Tongue (tissue), 2 donors: Measurements from ENCODE around the gene PLEK2. TPM values are rescaled to one million over a fixed set of nuclear protein-coding genes. Genes with fewer than 3 reads are reported as not detected.
A peak's percentile ranks its signal among the peaks of the same experiment; 100 is the strongest.

Experiments
- DNase-seq: peaks from one replicate; pipeline ENCODE4 v3.0.0-alpha.2; 2015
- total RNA-seq: library from RNA; depleted of rRNA; stranded (reverse); fragments of >200 nt; gene quantifications from one replicate; pipeline ENCODE4 v1.2.3, GENCODE V29; 2014

Gene PLEK2
- total RNA-seq, 1 donor from 2014 or later: 4.1 TPM

- DNase-seq: no peak
Measured at GRCh38 chr14:67397536-67397935, 14.4 kb downstream of the PLEK2 start.

DNA sequence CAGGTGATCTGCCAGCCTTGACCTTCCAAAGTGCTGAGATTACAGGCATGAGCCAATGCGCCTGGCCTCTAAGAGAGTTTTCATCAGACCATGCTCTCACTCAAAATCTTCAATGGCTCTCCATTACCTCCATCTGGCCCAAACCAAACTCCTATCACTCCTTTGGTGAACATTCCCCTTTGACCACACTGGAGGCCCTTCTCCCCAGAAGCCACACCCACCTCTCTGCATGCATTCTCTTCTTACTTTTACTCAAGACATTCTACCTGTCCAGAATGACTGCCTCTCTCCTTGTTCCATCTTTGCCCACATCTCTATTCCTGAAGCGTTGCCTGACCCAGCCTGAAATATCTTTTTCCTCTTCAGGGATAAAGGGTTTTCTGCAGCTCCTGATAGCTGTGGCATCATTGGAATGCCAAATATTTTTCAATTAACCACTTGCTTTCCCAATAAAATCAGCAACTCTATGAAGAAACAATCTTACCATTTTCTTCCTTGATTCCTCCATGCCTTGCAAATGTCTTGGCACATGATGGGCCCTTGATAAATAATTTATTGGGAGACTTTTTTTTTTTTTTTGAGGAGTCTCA, 15.5 kb downstream of the PLEK2 start:
- DNase-seq: no peak

- DNase-seq: no peak
Measured at GRCh38 chr14:67395876-67396189, 16.1 kb downstream of the PLEK2 start.

DNA sequence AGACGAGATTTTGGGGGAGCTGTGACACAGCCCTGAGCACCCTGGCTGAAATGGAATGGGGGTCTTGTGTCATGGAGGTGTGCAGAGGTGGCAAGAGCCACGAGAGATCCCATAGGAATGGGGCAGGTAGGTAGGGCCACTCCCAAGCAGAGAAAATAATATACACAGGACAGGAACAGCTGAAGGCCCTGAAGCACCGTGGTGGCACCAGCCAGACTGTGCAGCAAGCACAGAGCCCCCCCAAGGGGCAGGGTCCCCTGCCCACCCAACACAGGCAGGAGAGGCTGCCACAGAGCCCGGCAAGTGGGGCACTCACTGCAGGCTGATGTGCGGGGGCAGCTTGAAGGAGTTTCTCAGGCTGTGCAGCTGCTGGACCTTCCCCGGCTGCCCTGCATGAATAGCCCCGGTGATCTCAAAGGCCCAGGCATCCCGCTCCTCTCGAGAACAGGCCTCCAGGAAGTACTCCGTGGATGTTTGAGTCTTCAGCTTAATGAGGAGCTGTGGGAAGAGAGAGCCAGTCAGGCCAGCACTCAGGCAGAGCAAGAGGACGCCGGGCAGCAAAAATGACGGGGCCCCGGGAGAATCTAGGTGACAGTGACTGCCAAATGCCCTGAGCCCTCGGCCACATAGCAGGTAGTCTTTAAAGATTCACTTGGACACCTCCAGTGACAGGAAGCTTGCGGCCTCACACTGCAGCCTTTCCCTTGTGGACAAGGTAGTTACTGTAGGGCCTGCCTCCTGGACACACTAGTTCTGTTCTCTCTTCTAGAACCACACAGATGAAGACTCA, 16.7 kb downstream of the PLEK2 start:
- DNase-seq: no peak

DNA sequence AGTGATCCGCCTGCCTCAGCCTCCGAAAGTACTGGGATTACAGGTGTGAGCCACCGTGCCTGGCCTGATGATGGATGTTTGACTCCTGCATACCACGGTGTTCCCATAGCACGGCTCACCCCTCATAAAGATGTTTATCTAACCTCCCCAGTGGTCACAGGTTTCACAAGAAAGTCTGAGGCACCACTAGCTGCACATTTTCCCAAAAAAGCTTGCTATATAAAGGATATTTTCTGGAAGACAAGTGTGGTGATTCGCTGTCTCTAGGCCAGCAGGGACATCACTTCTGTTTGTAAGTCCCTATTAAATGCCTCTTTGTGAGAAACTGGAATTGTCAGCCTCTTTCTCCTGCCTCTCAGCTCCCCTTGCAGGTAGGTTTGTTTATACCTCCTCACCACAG, 18.3 kb downstream of the PLEK2 start:
- no peak for DNase-seq

DNA sequence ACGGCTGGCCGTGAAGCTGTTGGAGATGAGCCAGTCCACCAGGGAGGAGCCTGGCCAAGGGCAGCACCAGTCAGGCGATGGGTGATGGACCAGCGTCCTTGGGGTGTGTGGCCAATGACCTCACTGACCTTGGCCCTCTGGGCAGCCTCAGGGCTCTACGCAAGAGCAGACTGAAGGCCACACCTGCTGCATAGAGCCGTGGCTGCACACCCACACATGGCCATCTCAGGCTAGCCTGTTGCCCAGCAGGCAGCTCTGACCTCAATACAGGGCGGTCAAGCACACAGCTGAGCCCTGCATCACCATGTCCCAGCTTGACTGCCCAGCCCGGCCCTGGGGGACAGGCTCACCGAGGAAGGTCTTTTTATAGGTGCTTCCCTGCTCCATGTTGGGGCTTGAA, 19.2 kb downstream of the PLEK2 start:
- no peak for DNase-seq

DNA sequence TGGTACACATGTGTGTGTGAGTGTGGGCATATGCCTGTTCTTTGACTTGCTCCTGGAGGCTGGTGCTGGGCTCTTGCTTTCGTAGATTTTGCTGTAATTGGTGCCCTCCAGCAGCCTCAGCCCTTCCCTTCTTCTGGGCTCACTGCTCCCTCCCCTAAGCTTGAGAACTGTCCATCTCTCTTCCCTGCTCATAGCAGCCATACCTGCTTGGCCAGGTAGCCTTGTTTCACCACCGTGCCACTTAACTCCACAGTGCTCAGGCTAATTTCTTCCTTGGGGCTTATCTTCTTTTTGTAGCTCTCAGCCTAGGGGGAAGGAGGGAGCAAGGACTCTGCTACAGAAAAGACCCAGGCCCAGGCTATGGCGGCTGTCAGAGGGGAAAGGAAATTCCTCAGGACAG, 19.8 kb downstream of the PLEK2 start:
- no peak for DNase-seq

- DNase-seq: no peak
Measured at GRCh38 chr14:67391268-67391667, 20.7 kb downstream of the PLEK2 start.

GRCh38 chr14:67389811-67390534, 22.0 kb downstream of the PLEK2 start:
- DNase-seq: no peak

- no peak for DNase-seq
Measured at GRCh38 chr14:67389275-67389674, 22.7 kb downstream of the PLEK2 start.

DNA sequence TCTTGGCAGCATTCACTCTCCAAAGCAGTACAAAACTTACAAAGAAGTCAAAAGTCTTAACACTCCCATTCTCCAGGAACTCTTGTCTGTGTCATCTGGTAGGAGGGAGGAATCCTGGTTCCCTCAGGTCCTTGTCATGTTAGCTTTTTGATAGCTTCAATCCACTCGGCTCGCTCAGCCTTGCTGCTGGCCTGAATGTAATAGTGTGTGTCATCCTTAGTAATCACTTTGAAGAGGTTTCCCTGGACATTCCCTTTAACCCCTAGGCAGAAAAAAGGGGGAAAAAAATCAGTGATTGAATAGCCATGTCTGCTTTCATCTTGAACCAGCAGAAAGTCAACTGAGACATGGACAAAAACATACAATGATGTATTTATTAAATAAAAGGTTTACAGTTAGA, 24.8 kb downstream of the PLEK2 start:
- DNase-seq: no peak

GRCh38 chr14:67385618-67386017, 26.3 kb downstream of the PLEK2 start:
- DNase-seq: no peak

GRCh38 chr14:67385120-67385519, 26.8 kb downstream of the PLEK2 start:
- peak; percentile 25 for DNase-seq

DNA sequence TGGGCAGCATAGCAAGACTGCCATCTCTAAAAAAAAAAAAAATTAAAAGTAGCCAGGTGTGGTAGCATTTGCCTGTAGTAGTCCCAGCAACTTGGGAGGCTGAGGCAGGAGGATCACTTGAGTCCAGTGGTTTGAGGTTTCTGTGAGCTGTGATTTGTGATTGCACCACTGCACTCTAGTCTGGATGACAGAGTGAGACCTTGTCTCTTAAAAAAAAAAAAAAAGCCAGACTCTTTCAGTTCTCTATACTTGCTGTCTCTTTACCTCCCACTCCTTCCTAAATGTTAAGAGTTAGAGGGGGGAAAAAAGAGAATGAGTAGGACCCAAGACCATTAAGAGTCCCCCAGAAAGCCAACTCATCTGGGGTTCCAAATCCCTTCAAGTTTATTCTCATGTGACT, 34.0 kb downstream of the PLEK2 start:
- no peak for DNase-seq

GRCh38 chr14:67373347-67373746, 38.6 kb downstream of the PLEK2 start:
- DNase-seq: no peak

DNA sequence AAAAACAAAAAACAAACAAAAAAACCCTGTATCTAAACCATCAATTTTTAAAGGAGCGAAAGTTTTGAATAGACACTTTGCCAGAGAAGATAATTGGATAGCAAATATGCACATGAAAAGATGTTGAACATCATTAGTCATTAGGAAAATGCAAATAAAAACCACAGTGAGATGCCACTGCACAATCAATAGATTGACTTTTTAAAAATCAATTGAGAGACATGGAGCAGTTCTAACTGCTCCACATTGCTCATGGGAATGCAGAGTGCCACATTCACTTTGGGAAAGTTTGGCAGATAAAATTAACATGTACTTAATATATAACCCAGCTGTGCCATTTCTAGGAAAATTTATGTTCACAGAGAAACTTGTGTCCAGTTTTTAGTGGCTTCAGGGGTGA, 39.1 kb downstream of the PLEK2 start:
- DNase-seq: no peak

DNA sequence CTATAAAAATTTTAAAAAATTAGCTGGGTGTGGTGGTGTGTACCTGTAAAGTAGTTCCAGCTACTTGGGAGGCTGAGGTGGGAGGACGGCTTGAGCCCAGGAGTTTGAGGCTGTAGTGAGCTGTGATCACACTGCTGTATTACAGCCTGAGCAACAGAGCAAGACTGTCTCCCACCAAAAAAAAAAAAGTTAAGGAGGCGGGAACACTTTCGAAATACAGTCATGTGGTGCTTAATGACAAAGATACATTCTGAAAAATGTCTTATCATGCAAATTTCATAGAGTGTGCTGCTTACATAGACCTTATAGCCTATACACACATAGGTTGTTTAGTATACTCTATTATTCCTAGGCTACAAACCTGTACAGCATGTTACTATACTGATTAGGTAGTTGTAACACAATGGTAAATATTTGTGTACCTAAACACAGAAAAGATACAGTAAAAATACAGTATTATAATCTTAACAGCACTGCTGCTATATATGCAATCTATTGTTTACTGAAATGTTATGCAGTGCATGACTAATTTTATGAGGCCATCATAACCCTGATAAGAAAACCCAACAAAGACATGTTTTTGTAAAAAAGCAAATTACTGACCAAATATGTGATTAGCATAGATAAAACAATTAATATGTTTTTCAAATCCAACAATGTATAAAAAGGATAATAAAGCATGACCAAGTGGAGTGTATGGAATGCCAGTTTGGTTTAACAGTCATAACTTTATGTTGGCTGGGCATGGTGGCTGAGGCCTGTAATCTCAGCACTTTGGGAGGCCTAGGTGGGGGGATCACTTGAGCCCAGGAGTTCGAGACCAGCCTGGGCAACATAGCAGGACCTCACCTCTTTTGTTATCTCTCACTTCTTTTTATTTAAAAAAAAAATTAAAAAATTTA, 40.5 kb downstream of the PLEK2 start:
- no peak for DNase-seq

- DNase-seq: no peak
Measured at GRCh38 chr14:67370830-67371229, 41.1 kb downstream of the PLEK2 start.

DNA sequence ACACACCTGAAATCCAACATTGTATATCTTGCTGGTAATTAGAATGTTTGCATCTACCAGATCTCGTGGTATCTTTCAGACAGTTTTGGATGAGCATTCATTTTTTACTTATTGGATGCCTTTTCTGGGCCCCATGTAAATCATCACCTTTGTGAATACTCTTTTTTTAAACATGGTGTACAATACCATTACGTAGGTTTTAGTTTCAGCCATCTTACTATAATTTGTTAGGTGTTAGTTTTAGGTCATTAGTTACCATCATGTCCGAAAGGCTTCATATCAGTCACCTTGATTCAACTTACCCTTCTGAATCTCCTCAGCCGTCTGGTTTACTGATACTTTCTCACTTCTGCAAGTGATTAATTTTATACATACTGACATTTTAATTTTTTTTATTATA, 46.5 kb downstream of the PLEK2 start:
- DNase-seq: no peak

GRCh38 chr14:67360470-67361206, 51.3 kb downstream of the PLEK2 start:
- DNase-seq: no peak

DNA sequence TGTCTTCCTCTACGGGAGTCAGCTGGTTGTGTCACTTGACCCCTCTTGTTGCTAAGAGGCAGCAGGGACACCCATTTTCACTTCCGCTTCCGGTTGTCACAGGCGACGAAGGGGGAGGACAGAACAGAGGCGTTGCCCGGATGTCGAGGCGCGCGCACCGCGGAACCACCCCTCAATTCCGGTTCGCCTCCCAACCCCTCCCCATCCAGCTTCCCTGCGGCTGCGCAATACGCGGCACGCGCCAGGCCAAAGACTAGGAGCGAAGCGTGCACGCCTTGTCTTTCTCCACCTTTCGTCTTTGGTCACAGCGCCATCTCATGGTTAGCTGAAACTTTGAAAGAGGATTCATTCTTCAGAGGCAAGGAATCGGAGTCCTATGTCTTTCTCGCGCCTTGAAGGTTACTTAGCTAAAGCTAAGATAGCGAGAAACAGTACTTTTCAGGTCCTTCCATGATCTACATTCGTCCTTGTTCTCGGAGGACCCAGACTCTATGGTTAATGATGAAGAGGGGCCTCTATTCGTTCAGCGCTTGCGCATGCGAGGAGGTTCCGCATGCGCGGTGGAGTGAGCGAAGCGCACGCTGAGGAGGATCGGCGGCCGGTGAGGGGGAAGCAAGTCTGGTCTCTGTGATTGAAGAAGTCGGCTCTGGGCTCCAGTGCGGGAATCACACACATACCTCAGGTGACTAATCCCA, 52.0 kb downstream of the PLEK2 start, which contains the start of the genes ATP6V1D and EIF2S1:
TSS of gene ATP6V1D (minus strand) at position 30 of the 695 bp plus-strand sequence. CDS start 106 bp downstream, outside the sequence.
TSS of gene EIF2S1 (plus strand) at position 554 of the 695 bp plus-strand sequence. CDS start 4,440 bp downstream, outside the sequence.
- DNase-seq: peak; percentile 100
